Measurements from ENCODE around the gene ELF5. TPM values are rescaled to one million over a fixed set of nuclear protein-coding genes. Genes with fewer than 3 reads are reported as not detected.

Gene ELF5
- total RNA-seq, 1 donor from 2014 or later, result not detected

GRCh38 chr11:34437224-34438125 lies 76.1 kb downstream of the ELF5 start:
- peak overlapping the region; percentile 92 for H3K27ac ChIP-seq
- H3K9me3 ChIP-seq, result no peaks in the 10 kb centered on the region
- intact Hi-C loops (cut with DNase I), result no loop called here
- no peak for TF ChIP-seq POLR2A (IDR thresholded peaks at IDR 0.05)
- TF ChIP-seq, protein P1, sequence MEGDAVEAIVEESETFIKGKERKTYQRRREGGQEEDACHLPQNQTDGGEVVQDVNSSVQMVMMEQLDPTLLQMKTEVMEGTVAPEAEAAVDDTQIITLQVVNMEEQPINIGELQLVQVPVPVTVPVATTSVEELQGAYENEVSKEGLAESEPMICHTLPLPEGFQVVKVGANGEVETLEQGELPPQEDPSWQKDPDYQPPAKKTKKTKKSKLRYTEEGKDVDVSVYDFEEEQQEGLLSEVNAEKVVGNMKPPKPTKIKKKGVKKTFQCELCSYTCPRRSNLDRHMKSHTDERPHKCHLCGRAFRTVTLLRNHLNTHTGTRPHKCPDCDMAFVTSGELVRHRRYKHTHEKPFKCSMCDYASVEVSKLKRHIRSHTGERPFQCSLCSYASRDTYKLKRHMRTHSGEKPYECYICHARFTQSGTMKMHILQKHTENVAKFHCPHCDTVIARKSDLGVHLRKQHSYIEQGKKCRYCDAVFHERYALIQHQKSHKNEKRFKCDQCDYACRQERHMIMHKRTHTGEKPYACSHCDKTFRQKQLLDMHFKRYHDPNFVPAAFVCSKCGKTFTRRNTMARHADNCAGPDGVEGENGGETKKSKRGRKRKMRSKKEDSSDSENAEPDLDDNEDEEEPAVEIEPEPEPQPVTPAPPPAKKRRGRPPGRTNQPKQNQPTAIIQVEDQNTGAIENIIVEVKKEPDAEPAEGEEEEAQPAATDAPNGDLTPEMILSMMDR (IDR thresholded peaks at IDR 0.05), result no peak
- no peak for TF ChIP-seq POLR2AphosphoS5 (IDR thresholded peaks at IDR 0.05; ENCODE audit: insufficient read depth in 1 of 2, low read depth in 1 of 2)
- DNase-seq (ENCODE audit: extremely low spot score in 2 of 2), result no peak
- peaks cover 26% of the 10 kb centered on the region for H3K4me1 ChIP-seq
- H3K4me3 ChIP-seq, result peak overlapping the region; percentile 82 to 85
- no peaks in the 10 kb centered on the region for H3K36me3 ChIP-seq
- H3K27me3 ChIP-seq, result no peaks in the 10 kb centered on the region

- Histone ChIP-seq H3K4me3 (no peak overlapping the region), H3K36me3 (no peaks in the 10 kb centered on the region), H3K4me1 (no peaks in the 10 kb centered on the region), H3K9me3 (no peaks in the 10 kb centered on the region), H3K27ac (no peak overlapping the region), H3K27me3 (no peaks in the 10 kb centered on the region)
- TF ChIP-seq, protein P1 (IDR thresholded peaks at IDR 0.05), result no peak
- TF ChIP-seq POLR2A (IDR thresholded peaks at IDR 0.05), result no peak
- no peak for TF ChIP-seq POLR2AphosphoS5 (IDR thresholded peaks at IDR 0.05; ENCODE audit: insufficient read depth in 1 of 2, low read depth in 1 of 2)
- DNase-seq (ENCODE audit: extremely low spot score in 2 of 2), result no peak
- intact Hi-C loops (cut with DNase I), result no loop called here
These were observed 79.7 kb downstream of the ELF5 start for GRCh38 chr11:34433899-34434298.

DNA sequence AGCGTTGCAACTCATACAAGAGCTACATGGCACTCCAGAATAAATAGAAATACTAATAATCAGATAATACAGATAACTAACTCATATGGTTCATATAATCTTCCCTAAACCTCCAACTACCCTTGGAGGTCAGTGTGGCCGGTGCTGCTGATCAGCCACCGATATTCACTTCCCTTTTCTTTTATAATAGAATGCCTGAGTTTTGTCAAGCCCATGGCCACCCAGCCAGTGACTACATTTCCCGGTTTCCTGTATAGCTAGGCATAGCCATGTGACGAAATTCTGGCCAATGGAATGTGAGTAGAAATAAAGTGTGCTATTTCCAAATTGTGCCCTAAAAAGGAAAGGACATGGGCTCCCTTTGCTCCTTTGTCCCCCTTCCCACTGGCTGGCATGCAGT lies 80.8 kb downstream of the ELF5 start:
- H3K4me3 ChIP-seq, result no peak overlapping the region
- H3K27me3 ChIP-seq, result no peaks in the 10 kb centered on the region
- H3K27ac ChIP-seq, result no peak overlapping the region
- no peak for DNase-seq (ENCODE audit: extremely low spot score in 2 of 2)
- H3K9me3 ChIP-seq, result no peaks in the 10 kb centered on the region
- H3K36me3 ChIP-seq, result no peaks in the 10 kb centered on the region
- no peaks in the 10 kb centered on the region for H3K4me1 ChIP-seq
- TF ChIP-seq POLR2AphosphoS5 (IDR thresholded peaks at IDR 0.05; ENCODE audit: insufficient read depth in 1 of 2, low read depth in 1 of 2), result no peak
- intact Hi-C loops (cut with DNase I), result no loop called here

DNA sequence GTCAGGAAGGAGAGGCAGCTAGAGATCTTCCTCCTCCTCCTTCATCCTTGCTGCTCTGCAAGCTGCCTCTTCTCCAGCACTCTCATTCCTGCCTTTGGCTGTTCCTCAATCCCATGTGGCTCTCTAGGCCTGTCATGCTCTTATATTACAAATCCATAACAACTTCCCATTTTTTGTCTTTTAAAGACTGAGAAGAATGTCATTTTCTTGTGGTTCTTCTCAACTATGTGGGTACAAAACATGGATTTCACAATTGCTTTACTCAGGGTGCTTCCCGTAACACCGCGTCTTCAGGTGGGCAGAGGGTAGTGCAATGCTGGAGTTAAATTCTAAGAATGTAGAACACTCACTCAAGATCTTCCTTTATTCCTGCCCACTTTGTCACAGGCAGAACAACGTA lies 81.6 kb downstream of the ELF5 start:
- no peak for DNase-seq (ENCODE audit: extremely low spot score in 2 of 2)
- Histone ChIP-seq H3K4me1 (no peaks in the 10 kb centered on the region), H3K27ac (no peak overlapping the region), H3K36me3 (no peaks in the 10 kb centered on the region), H3K4me3 (no peak overlapping the region), H3K27me3 (no peaks in the 10 kb centered on the region), H3K9me3 (no peaks in the 10 kb centered on the region)
- TF ChIP-seq, protein P1 (IDR thresholded peaks at IDR 0.05), result no peak
- TF ChIP-seq POLR2AphosphoS5 (IDR thresholded peaks at IDR 0.05; ENCODE audit: insufficient read depth in 1 of 2, low read depth in 1 of 2), result no peak
- TF ChIP-seq POLR2A (IDR thresholded peaks at IDR 0.05), result no peak
- intact Hi-C loops (cut with DNase I), result no loop called here

Other genes starting within 250 kb of the ELF5 start
- 10.8 TPM for gene ABTB2, start 155.8 kb downstream of the ELF5 start, total RNA-seq
- gene CAT, start 74.9 kb downstream of the ELF5 start, total RNA-seq, result 108 TPM
- 121 TPM for gene EHF, start 107.3 kb upstream of the ELF5 start, total RNA-seq